Small intestine (tissue), 7 donors: ENCODE data around the gene SCAF1. TPM values are rescaled to one million over a fixed set of nuclear protein-coding genes. Genes with fewer than 3 reads are reported as not detected.
A peak's percentile ranks its signal among the peaks of the same experiment; 100 is the strongest.

Experiments used
- DNase-seq, 2 donors: peaks; one replicate each; pipeline versions ENCODE4 v3.0.0 to v3.0.0-alpha.2; 2013
- FAIRE-seq: peaks from 2 replicates; lab custom pipeline; 2012; peaks lifted over from hg19 to GRCh38; lab: Jason Lieb, UNC
- H3K27ac ChIP-seq, 3 donors: one replicate each; pipeline ENCODE4 v1.5.1; 2013; ENCODE audit warnings: low read length in 2 of 3, mild to moderate bottlenecking in 2 of 3, control low read depth in 1 of 3, inconsistent platforms in 1 of 3, low read depth in 1 of 3, moderate library complexity in 1 of 3
- H3K27me3 ChIP-seq, 3 donors: one replicate each; pipeline ENCODE4 v1.6.1; 2013; ENCODE audit warnings: low read length in 3 of 3, inconsistent platforms in 1 of 3; ENCODE audit not compliant: control insufficient read depth in 3 of 3, insufficient read depth in 3 of 3
- H3K36me3 ChIP-seq, 3 donors: one replicate each; pipeline ENCODE4 v1.6.1; 2013; ENCODE audit warnings: low read length in 3 of 3, inconsistent platforms in 1 of 3, low read depth in 1 of 3, mild to moderate bottlenecking in 1 of 3, moderate library complexity in 1 of 3; ENCODE audit not compliant: control insufficient read depth in 3 of 3, insufficient read depth in 2 of 3
- H3K4me1 ChIP-seq, 3 donors: one replicate each; pipeline ENCODE4 v1.6.1; 2013; ENCODE audit warnings: low read length in 2 of 3, inconsistent platforms in 1 of 3, low read depth in 1 of 3, mild to moderate bottlenecking in 1 of 3, moderate library complexity in 1 of 3; ENCODE audit not compliant: control insufficient read depth in 3 of 3, insufficient read depth in 2 of 3
- H3K4me3 ChIP-seq, 3 donors: one replicate each; pipeline ENCODE4 v1.5.1; 2013; ENCODE audit warnings: low read length in 3 of 3, control low read depth in 1 of 3, inconsistent platforms in 1 of 3, low read depth in 1 of 3, mild to moderate bottlenecking in 1 of 3, moderate library complexity in 1 of 3
- H3K9me3 ChIP-seq, 2 donors: one replicate each; pipeline ENCODE4 v1.6.1; 2013; ENCODE audit warnings: low read depth in 1 of 2, low read length in 1 of 2; ENCODE audit not compliant: control insufficient read depth in 2 of 2, insufficient read depth in 1 of 2
- whole genome bisulfite sequencing, 3 donors: extraction: QIAGEN DNeasy Blood & Tissue Kit; methylation state at CpG; one replicate each; pipeline ENCODE4 v1.1.7; 2013; 5-methylcytosine and 5-hydroxymethylcytosine counted together
- polyA plus RNA-seq, 4 donors: library from polyadenylated mRNA; stranded (reverse) in 3 of 4; unstranded in 1 of 4; fragments of 200-250 nt in 3 of 4; fragments of 120-200 nt in 1 of 4; gene quantifications; one replicate each; pipeline versions ENCODE4 v1.2.1 to v1.2.3, GENCODE V29; 2013
- donor health status: healthy with polysubstance abuse.
- donor health status: control.
- donor health status: control.
- donor health status: Bipolar disorder and iron deficiency.
- donor health status: healthy.

Gene SCAF1
- polyA plus RNA-seq, 4 donors, result 10.5 to 36.2 (median 19.8) TPM

DNA sequence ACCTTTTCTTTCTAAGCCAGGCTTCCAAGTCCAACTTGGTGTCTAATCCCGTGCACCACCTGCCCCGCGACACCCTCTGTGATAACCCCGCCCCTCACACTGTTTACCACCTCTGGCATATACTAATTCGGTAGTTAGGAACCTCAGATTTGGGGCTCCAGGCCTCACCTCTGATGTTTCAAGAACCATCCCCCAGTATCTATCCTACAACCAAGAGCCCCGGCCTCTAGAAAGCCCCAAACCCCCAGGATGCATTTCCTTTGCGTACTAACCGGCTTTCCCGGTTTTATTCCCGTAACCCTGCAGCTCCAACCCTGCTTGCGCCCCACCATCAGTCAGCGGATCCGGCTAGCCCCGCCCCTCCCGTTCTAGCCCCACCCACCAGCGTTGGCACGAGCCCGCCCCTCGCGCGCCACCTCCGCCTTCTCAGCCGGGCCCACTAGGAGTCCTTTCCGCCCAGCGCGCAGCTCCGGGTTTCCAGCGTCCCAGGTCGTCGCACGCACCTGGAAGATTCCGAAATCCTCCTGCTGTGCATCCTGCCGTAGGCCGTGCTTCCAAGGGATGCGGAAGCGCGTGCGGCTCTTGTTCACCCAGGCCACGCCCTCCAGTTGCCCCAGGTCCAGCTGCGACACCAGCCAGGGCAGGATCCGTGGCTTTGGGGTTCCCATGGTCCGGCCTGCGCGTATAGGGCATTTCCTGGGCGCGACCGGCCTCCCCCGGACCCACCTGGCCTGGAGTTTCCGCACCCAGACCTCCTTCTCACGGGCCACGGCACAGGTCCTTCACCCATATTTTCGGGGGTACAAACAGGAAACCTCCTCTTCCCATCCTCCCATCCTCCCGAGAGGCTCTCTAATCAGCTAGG is 22.4 kb downstream of the SCAF1 start:
- no peaks in the 10 kb centered on the region for H3K9me3 ChIP-seq
- no peaks in the 10 kb centered on the region for H3K27me3 ChIP-seq
- peak overlapping the region; percentile 70 to 88 (median 85) for H3K27ac ChIP-seq
- peaks cover 5 to 50% (median 12%) of the 10 kb centered on the region in 3 donors for H3K36me3 ChIP-seq
- peak overlapping the region; percentile 64 to 79 (median 69) for H3K4me3 ChIP-seq
- FAIRE-seq (no peak), DNase-seq (peak; percentile 91 to 94)
- WGBS, 3 donors, result 0 to 1% (median 1%) methylated on average over 53 of the region's 53 CpGs
- H3K4me1 ChIP-seq, result peaks cover 4 to 15% (median 7%) of the 10 kb centered on the region in 3 donors

GRCh38 chr19:49665036-49665350 is 23.0 kb downstream of the SCAF1 start:
- 0 to 2% (median 1%) methylated on average over 7 of the region's 7 CpGs for WGBS, 3 donors
- H3K36me3 ChIP-seq, result peaks cover 4 to 48% (median 12%) of the 10 kb centered on the region in 3 donors
- no peak for DNase-seq
- H3K27ac ChIP-seq, result peak overlapping the region; percentile 70 to 88 (median 85)
- H3K4me1 ChIP-seq, result peaks cover 4 to 15% (median 7%) of the 10 kb centered on the region in 3 donors
- H3K27me3 ChIP-seq, result no peaks in the 10 kb centered on the region
- peak overlapping the region; percentile 64 to 79 (median 69) for H3K4me3 ChIP-seq
- no peaks in the 10 kb centered on the region for H3K9me3 ChIP-seq
- no peak for FAIRE-seq

DNA sequence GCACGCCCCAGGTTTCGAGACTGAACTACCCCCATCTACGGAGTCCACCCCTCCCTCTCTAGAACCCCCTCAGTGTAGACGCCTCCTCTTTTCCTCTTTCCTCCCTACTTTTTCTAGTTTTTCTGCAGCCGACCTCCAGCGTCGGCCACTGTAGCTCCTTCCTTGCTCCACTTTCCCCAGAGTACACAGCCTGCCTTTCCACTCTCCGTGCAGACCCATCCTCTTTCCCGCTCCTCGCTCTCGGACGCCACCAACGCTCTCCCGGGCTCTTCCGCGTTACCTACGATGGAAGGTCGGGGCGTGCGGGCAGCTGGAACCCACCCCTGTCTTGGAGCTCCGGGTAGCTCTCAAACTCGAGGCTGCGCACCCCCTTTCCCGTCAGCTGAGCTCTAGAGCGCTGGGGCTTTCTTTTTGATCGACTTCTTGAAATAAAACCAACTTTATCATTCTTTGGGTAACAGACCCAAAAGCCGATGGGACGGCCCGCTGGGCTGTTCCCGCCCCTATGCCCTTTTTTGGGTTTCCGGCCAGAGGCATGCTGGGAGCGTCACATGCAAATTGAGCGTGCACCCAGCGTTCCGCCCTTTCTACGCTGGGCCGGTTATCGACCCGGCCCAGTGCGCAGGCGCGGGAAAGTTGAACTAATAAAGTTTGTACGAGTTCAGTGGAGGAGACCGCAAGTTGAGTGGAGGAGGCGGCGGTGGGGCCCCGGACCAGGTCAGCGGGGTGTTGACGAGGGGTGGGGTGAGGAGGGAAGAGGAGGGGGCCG is 23.5 kb downstream of the SCAF1 start, which contains the start of the genes BCL2L12 and IRF3:
Gene BCL2L12, plus strand, starts transcription at position 583 of the 769 bp plus-strand sequence. CDS start 760 bp downstream, outside the sequence.
Gene IRF3, minus strand, starts transcription at position 507 of the 769 bp plus-strand sequence. CDS start 1,019 bp downstream, outside the sequence.
- H3K27ac ChIP-seq, result peak within 1 kb of the TSS; percentile 70 to 88 (median 85)
- H3K4me3 ChIP-seq, result peak within 1 kb of the TSS; percentile 64 to 79 (median 69)
- H3K9me3 ChIP-seq, result no peaks in the 10 kb centered on the region
- no peaks in the 10 kb centered on the region for H3K27me3 ChIP-seq
- WGBS, 3 donors, result 0 to 1% (median 0%) methylated on average over 49 to 50 of the region's 50 CpGs
- H3K36me3 ChIP-seq, result peaks cover 3 to 47% (median 12%) of the 10 kb centered on the region in 3 donors
- peaks cover 4 to 15% (median 7%) of the 10 kb centered on the region in 3 donors for H3K4me1 ChIP-seq
- DNase-seq (peak; percentile 98 to 99), FAIRE-seq (no peak)

- H3K27me3 ChIP-seq, result no peaks in the 10 kb centered on the region
- no peaks in the 10 kb centered on the region for H3K9me3 ChIP-seq
- peaks cover 4 to 15% (median 7%) of the 10 kb centered on the region in 3 donors for H3K4me1 ChIP-seq
- H3K36me3 ChIP-seq, result peaks cover 3 to 43% (median 12%) of the 10 kb centered on the region in 3 donors
- 0 to 3% (median 1%) methylated on average over 9 of the region's 9 CpGs for WGBS, 3 donors
- peak overlapping the region in 2 of 3 donors; percentile 43 to 70 for H3K27ac ChIP-seq
- peak overlapping the region; percentile 6 to 79 (median 69) for H3K4me3 ChIP-seq
- DNase-seq, result no peak
- FAIRE-seq, result no peak
These were observed 24.1 kb downstream of the SCAF1 start for GRCh38 chr19:49666120-49666444.

DNA sequence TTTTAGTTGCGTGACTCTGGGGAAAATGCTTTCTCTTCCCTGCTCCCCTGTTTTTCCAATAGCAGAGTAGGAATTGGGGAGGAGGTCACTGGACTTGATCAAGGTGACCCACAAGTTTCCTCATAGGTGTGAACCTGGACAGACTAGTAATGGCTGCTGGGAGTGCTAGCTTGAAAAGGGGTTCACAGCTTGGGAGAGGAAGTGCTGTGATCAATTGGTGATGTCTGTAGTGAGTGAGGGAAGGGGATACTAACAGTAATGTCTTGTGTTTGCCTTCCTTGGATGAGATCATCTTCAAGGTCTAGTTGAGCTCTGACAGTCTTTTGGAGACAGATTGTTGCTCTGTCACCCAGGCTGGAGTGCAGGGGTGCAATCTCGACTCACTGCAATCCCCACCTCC is 25.5 kb downstream of the SCAF1 start:
- no peak for DNase-seq
- peaks cover 0 to 32% (median 6%) of the 10 kb centered on the region in 3 donors for H3K36me3 ChIP-seq
- no peak for FAIRE-seq
- no peak overlapping the region for H3K4me3 ChIP-seq
- 88 to 95% (median 89%) methylated on average over 2 of the region's 2 CpGs for WGBS, 3 donors
- no peaks in the 10 kb centered on the region for H3K9me3 ChIP-seq
- no peaks in the 10 kb centered on the region for H3K27me3 ChIP-seq
- H3K4me1 ChIP-seq, result peaks cover 4 to 22% (median 7%) of the 10 kb centered on the region in 3 donors
- no peak overlapping the region for H3K27ac ChIP-seq

DNA sequence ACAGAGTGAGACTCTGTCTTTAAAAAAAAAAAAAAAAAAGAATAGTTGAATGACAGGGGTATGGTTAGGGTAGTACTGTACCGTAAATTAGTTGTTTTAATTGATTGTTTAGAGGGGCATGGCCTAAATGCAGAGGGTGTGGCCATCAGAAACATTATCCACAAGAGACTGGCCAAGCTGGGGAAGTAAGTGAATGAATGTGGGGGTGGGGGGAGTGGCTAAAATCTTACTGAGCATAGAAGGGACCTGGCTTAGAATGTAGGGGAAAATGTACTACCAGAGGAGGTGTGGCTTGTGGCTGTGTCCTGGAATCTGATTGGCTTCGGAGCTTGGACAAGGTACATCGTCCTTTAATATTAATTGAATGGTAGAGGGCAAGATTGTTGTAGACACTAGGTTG is 27.5 kb downstream of the SCAF1 start:
- FAIRE-seq (no peak), DNase-seq (no peak)
- Histone ChIP-seq H3K36me3 (peaks cover 0 to 29% (median 0%) of the 10 kb centered on the region in 3 donors), H3K9me3 (no peaks in the 10 kb centered on the region), H3K27ac (no peak overlapping the region), H3K4me3 (no peak overlapping the region), H3K4me1 (peaks cover 4 to 17% (median 4%) of the 10 kb centered on the region in 3 donors), H3K27me3 (no peaks in the 10 kb centered on the region)
- WGBS, 3 donors, result 91 to 92% (median 91%) methylated on average over 3 of the region's 3 CpGs

DNA sequence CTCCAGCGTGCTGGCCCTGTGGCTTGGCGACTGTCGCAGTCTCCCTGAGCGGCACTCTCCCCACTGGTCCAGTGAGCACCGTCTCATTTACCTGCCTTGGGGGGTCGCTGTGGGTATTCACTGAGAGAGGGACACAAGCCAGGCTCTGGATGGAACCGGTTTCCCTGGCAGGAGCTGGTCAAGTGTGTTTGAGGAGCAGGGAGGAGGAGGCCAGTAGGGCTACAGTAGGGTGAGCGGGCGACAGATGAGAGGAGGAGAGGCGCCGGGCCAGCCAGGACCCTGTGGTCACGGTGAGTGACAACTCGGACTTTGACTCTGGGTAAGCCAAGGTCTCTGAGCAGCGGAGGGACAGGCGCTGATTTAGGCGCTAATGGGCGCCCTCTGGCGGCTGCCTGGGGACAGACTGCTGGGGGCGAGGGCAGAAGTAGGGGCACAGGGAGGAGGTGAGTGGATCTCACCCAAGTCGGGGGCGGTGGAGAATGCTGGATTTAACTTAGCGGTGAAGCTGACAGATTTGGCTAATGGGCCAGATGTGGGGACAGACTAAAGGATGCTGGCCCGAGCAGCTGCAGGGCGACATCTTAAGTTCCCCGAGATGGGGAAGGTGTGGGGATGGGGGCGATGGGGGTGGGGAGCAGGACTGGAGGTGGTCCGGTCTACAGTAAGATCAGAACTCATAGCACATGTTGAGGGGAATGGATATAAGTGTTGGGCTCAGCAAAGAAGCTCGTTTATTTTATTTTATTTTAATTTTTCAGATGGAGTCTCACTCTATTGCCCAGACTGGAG is 30.3 kb downstream of the SCAF1 start:
- Histone ChIP-seq H3K4me1 (peaks cover 0 to 11% (median 0%) of the 10 kb centered on the region in 3 donors), H3K27me3 (no peaks in the 10 kb centered on the region), H3K4me3 (peak overlapping the region in 2 of 3 donors; percentile 25 to 26), H3K9me3 (no peaks in the 10 kb centered on the region), H3K36me3 (peaks cover 0 to 29% (median 0%) of the 10 kb centered on the region in 3 donors), H3K27ac (peak overlapping the region; percentile 50 to 81 (median 64))
- 17 to 26% (median 23%) methylated on average over 28 of the region's 28 CpGs for WGBS, 3 donors
- FAIRE-seq, result no peak
- DNase-seq, result peak; percentile 86 to 90
